ENCODE data around the gene WTAP.

GRCh38 chr6:159762681-159763293 is 35.5 kb downstream of the WTAP start:
- TF ChIP-seq EZH2 (IDR thresholded peaks at IDR 0.05; ENCODE audit: low read depth) (no peak), CTCF (conservative IDR thresholded peaks at IDR 0.05) (no peak)
